IPS-18a (cell line): ENCODE measurements around the gene IDH2.

ENCODE experiments used
- H3K27ac ChIP-seq: one replicate; pipeline ENCODE4 v1.5.1; 2013; ENCODE audit warnings: low read length
- H3K27me3 ChIP-seq: one replicate; pipeline ENCODE4 v1.6.1; 2013; ENCODE audit warnings: mild to moderate bottlenecking, low read length; ENCODE audit not compliant: control insufficient read depth, insufficient read depth
- H3K36me3 ChIP-seq: one replicate; pipeline ENCODE4 v1.6.1; 2013; ENCODE audit warnings: low read depth, low read length; ENCODE audit not compliant: control insufficient read depth
- H3K4me1 ChIP-seq: one replicate; pipeline ENCODE4 v1.6.1; 2013; ENCODE audit warnings: low read depth, low read length; ENCODE audit not compliant: control insufficient read depth
- H3K4me3 ChIP-seq: one replicate; pipeline ENCODE4 v1.5.1; 2013; ENCODE audit warnings: low read length
- H3K9ac ChIP-seq: one replicate; pipeline ENCODE4 v1.6.1; 2013; ENCODE audit warnings: mild to moderate bottlenecking, low read length, moderate library complexity
- H3K9me3 ChIP-seq: one replicate; pipeline ENCODE4 v1.6.1; 2013; ENCODE audit warnings: low read depth, low read length; ENCODE audit not compliant: control insufficient read depth

The IDH2 gene

GRCh38 chr15:90036806-90037510 is 65.3 kb downstream of the IDH2 start:
- no peak overlapping the region for H3K9ac ChIP-seq
- H3K4me3 ChIP-seq: no peak overlapping the region
- no peaks in the 10 kb centered on the region for H3K9me3 ChIP-seq
- no peaks in the 10 kb centered on the region for H3K27me3 ChIP-seq
- H3K27ac ChIP-seq: no peak overlapping the region
- no peaks in the 10 kb centered on the region for H3K36me3 ChIP-seq
- peaks cover 29% of the 10 kb centered on the region for H3K4me1 ChIP-seq

- Histone ChIP-seq H3K9ac (no peak overlapping the region), H3K4me1 (peaks cover 33% of the 10 kb centered on the region), H3K27me3 (no peaks in the 10 kb centered on the region), H3K4me3 (no peak overlapping the region), H3K36me3 (no peaks in the 10 kb centered on the region), H3K9me3 (no peaks in the 10 kb centered on the region), H3K27ac (no peak overlapping the region)
Observed at GRCh38 chr15:90036343-90036742, 65.9 kb downstream of the IDH2 start.

GRCh38 chr15:90035840-90036230 is 66.4 kb downstream of the IDH2 start:
- Histone ChIP-seq H3K27me3 (no peaks in the 10 kb centered on the region), H3K36me3 (no peaks in the 10 kb centered on the region), H3K27ac (no peak overlapping the region), H3K4me1 (peaks cover 38% of the 10 kb centered on the region), H3K9me3 (no peaks in the 10 kb centered on the region), H3K4me3 (no peak overlapping the region), H3K9ac (no peak overlapping the region)

GRCh38 chr15:90035095-90035839 is 67.0 kb downstream of the IDH2 start:
- H3K9ac ChIP-seq: no peak overlapping the region
- H3K36me3 ChIP-seq: no peaks in the 10 kb centered on the region
- H3K4me1 ChIP-seq: peaks cover 38% of the 10 kb centered on the region
- no peak overlapping the region for H3K27ac ChIP-seq
- H3K9me3 ChIP-seq: no peaks in the 10 kb centered on the region
- H3K27me3 ChIP-seq: no peaks in the 10 kb centered on the region
- no peak overlapping the region for H3K4me3 ChIP-seq

- Histone ChIP-seq H3K27ac (no peak overlapping the region), H3K36me3 (no peaks in the 10 kb centered on the region), H3K4me3 (no peak overlapping the region), H3K27me3 (no peaks in the 10 kb centered on the region), H3K4me1 (peaks cover 38% of the 10 kb centered on the region), H3K9ac (no peak overlapping the region), H3K9me3 (no peaks in the 10 kb centered on the region)
Observed at GRCh38 chr15:90033448-90033847, 68.8 kb downstream of the IDH2 start.
